GM18520 (cell line): ENCODE results near the gene CAMTA1.
"Not testable (repeated sequence)": the region's sequence is repeated elsewhere in the genome, so short reads cannot be mapped to it uniquely, and the experiment has no call there.

ENCODE experiments used
- ATAC-seq: cut with Tn5 transposase; IDR thresholded peaks from one replicate; pipeline ENCODE4 v1.9.1; 2021; ENCODE audit not compliant: unreplicated experiment

Gene CAMTA1, protein sequence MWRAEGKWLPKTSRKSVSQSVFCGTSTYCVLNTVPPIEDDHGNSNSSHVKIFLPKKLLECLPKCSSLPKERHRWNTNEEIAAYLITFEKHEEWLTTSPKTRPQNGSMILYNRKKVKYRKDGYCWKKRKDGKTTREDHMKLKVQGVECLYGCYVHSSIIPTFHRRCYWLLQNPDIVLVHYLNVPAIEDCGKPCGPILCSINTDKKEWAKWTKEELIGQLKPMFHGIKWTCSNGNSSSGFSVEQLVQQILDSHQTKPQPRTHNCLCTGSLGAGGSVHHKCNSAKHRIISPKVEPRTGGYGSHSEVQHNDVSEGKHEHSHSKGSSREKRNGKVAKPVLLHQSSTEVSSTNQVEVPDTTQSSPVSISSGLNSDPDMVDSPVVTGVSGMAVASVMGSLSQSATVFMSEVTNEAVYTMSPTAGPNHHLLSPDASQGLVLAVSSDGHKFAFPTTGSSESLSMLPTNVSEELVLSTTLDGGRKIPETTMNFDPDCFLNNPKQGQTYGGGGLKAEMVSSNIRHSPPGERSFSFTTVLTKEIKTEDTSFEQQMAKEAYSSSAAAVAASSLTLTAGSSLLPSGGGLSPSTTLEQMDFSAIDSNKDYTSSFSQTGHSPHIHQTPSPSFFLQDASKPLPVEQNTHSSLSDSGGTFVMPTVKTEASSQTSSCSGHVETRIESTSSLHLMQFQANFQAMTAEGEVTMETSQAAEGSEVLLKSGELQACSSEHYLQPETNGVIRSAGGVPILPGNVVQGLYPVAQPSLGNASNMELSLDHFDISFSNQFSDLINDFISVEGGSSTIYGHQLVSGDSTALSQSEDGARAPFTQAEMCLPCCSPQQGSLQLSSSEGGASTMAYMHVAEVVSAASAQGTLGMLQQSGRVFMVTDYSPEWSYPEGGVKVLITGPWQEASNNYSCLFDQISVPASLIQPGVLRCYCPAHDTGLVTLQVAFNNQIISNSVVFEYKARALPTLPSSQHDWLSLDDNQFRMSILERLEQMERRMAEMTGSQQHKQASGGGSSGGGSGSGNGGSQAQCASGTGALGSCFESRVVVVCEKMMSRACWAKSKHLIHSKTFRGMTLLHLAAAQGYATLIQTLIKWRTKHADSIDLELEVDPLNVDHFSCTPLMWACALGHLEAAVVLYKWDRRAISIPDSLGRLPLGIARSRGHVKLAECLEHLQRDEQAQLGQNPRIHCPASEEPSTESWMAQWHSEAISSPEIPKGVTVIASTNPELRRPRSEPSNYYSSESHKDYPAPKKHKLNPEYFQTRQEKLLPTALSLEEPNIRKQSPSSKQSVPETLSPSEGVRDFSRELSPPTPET (N-terminal part only)

DNA sequence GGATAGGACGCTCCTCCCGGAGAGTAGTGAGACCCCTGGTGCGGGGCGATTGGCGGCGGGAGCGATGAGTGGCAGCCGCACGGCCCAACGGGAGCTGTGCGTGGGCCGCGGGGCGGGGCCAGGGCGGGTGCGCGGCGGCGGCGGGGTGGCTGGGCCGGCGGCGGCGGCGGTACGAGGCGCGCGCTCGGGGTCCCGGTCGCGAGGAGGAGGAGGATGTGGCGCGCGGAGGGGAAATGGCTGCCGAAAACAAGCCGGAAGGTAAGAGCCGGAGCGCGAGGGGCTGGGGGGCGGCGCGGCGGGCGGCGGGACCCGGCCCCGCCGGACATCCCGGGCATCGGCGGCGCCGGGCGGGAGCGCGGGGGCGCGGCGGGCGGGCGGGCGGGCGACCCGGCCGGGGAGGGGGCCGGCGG, at the start of gene CAMTA1:
TSS of gene CAMTA1 (plus strand) at position 137 of the 410 bp plus-strand sequence. CDS start at position 214, 77 bp downstream.
- peak; percentile 65 for ATAC-seq

DNA sequence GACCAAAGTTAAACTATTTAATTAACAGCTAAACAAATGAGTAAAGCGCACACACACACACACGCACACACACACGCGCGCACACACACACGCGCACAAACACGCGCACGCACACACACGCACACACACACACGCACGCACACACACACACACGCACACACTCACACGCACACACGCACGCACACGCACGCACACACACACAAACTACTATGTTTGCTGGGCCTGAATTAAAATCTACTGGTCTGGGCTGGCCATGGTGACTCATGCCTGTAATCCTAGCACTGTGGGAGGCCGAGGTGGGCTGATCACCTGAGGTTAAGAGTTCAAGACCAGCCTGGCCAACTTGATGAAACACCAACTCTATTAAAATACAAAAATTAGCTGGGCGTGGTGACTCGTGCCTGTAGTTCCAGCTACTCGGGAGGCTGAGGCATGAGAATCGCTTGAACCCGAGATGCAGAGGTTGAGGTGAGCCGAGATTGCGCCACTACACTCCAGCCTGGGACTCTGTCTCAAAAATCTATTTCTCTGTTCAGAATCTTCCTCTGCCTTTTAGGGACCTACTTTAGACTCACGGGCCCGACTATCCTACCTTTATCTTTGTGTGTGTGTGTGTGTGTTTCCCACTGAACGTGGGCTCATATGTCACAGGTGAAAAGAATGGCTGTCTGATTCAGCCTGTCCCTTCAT, 46.1 kb upstream of the CAMTA1 start:
- ATAC-seq: no peak

DNA sequence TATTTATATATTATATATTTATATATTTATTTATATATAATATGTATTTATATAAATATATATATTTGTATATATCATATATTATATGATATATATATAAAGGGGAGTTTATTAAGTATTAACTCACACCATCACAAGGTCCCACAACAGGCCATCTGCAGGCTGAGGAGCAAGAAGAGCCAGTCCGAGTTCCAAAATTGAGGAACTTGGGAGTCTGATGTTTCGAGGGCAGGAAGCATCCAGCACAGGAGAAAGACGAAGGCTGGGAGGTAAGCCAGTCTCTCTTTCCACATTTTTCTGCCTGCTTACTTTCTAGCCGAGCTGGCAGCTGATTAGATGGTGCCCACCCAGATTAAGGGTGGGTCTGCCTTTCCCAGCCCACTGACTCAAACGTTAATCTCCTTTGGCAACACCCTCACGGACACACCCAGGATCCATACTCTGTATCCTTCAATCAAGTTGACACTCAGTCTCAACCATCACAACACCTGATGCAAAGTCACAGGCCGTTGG, 42.5 kb upstream of the CAMTA1 start:
- not testable (repeated sequence) for ATAC-seq

DNA sequence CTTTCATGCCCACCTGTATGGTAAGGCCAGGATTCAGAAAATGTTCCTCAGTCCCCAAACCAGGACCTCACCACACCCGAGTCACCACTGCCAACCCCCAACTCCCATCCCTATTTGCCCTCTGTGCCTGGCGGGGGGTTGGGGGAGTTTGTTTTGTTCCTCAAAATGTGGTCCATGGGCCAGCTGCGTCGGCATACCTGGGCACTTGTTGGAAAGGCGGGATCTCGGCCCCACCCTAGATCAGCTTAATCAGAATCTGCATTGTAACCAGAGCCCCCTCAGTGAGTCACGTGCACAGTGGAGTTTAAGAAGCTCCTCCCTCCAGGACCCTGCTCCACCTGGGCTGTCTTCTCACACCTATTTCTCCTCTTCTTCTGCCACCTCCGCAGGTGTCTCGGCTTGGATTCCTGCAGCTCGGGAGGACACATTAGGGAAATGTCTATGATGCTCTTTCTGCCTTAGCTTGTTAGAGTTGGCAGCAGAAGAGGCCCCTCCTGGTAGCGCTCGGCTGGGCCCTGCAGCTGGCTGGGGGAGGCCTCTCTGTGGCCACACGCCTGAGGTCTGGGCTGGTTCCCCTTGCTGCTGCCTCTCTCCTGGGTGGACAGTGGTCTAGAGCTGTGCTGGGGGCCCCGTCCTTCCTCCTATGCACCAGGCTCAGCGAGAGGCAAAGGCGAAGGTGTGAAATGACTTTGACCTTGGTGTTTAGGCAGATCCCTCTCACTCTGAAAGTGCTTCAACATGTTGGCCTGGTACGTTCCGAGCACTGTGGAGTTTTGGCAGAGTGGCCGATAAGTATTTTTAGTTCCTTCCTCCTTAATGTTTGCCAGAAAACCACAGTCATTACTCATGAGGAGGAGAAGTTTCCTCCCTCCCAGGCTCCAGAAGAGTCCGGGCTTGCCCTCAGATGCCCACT, 41.8 kb upstream of the CAMTA1 start:
- ATAC-seq: no peak

DNA sequence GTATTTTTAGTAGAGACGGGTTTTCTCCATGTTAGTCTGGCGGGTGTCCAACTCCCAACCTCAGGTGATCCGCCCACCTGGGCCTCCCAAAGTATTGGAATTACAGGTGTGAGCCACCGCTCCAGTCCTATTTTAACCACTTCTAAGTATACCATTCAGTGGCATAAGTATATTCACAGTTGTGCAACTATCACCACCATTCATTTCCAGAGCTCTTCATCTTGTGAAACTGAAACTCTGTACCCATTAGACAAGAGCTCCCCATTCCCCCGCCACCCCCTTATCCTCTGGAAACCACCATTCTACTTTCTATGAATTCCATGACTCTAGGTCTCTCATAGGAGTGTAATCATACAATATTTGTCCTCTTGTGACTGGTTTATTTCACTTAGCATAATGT, 40.2 kb upstream of the CAMTA1 start:
- ATAC-seq: no peak

DNA sequence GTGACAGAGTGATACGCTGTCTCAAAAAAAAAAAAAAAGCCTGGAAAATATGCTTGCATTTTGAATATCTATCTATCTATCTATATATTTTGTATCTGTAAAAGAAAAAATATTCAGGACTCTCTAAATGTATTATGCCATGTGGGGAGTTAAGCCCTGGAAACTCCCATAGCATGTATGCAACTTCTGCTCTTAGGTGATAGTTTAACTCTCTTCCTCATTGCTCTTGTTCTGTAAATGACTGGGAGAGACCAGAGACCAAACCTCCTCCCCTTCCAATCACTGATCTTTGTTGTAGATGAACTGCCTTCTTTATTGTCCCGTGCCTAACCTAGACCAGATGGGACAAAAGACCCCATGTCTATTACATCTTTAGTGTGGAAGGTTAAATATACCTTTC, 37.6 kb upstream of the CAMTA1 start:
- ATAC-seq: no peak

DNA sequence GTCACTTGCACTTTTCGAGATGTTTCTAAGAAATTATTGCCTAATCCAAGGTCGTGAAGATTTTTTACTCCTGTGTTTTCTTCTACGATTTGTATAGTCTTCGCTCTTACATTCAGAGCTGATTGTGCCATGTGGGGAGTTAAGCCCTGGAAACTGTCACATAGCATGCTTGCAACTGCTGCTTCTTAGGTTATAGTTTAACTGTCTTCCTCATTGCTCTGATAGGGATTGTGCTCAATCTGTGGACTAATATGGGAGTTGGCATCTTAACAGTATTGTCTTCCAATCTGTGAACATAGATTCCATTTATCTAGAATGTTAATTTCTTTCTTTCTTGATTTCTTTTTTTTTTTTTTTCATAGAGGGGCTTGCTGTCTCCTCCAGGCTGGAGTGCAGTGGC, 34.8 kb upstream of the CAMTA1 start:
- ATAC-seq: no peak

DNA sequence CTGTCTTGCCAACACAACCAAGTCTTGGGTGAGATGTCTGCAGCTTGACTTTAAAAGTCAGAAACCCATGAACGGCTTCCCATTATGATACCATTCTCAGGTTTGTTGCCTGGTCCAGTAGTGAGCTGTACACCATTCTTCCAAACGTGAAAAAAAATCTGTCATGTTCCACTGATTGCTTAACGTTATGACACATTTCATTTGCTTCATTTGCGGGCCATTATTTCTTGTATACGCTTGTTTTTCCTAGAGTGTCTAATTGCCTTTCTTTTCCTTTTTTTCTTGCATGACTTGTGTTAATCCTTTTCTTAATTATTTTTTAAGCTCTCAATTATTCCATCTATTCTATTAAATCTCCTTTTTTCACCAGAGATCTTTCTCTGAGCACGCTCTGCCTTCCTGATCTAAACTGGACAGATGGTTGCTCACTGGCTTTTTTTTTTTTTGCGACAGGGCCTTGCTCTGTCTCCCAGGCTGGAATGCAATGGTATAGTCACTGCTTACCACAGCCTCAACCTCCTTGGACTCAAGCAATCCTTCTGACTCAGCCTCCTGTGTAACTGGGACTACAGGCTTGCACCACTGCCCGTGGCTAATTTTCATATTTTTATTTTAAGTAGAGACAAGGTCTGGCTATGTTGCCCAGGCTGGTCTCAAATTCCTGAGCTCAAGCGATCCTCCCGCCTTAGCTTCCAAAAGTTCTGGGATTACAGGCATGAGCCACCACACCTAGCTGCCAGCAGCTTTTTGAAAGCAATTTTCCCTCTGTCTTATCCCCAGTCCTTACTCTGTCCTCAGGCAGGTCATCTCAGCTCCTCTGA, 31.7 kb upstream of the CAMTA1 start:
- no peak for ATAC-seq

DNA sequence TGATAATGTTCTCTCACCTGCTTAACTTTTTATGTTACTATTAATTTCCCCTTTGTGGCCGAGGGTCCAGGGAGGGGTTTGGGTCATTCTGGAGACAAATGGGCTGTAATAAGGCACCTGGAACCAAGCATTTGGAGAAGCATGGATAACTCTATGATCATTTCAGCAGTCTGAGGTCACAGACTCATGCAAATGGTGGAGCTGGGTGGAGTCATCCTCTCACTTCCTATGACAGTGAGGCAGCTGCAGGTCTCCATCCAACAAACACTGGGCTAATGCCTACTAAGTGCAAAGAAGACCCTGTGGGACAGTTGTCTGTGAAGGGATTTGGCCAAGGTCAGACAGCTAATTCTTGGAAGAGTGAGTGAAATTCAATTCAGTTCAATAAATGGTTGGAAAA, 28.8 kb upstream of the CAMTA1 start:
- ATAC-seq: no peak

DNA sequence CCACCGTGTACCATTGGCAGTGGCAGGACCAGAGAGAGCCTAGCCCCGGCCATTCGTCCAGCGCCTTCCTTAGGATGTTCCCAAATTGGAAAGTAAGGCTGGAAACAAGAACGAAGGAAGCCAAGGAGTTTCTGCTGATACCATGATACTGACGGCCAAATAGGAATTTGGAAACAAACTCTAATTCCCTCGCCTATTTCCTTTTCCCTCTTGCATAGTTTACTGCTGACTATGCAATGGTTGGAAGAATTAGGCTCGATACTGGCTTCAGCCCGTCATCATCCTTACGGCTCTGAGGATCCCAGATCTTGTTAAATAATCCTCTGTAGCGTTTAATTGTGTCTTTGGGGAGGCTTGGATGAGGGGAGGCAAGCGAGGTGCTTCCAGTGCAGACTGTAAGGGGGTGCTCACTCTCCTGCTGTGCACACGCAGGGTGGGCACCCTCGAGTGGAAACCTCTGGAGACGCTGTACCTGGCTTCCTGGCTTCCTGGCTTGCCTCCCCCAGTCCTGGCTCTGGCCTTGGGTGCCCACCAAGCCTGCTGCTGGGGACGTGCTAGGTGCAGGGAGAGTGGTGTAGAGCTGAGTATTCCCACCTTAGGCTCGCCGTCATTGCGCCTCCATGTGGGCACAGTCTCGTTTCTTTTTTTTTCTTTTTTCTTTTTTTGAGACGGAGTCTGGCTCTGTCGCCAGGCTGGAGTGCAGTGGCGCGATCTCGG, 27.4 kb upstream of the CAMTA1 start:
- no peak for ATAC-seq

DNA sequence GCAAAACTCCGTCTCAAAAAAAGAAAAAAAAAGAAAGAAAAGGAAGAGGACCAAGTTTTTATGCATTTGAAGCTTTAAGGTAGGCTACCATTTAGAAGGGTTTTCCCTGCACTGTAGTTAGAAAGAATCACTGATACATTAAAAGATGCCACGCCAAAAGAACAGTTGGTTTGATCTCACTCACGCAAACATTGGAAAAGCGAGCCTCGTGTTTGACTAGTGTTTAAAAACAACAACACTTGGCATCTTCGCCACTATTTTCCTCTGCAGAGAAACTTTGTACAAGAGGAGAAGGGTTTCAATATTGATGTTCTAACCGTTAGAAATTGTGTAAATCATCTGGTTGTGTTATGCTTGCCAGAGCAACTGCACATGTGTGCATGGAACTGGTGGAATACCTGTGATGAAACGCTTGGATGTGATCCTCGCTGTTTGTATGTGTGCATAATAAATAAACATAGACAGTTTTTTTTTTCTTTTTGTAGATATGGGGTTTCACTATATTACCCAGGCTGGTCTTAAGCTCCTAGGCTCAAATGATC, 24.0 kb upstream of the CAMTA1 start:
- no peak for ATAC-seq

DNA sequence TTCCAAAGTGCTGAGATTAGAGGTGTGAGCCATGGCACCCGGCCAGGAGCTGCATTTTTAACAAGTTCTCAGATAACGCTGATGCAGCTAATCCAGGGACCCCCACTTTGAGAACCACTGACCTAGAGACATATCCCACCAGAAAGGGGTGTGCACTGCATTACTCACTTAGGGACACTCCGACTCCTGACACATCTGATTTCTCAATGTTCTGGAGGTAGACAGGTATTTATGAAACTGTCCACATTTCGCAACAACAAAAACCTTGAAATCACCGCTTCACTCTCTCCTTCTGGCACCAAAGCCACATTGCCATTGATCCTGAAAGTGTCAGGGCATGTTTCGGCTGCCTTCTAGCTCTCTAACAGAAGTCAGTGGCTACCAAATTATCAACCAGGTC, 23.2 kb upstream of the CAMTA1 start:
- no peak for ATAC-seq

DNA sequence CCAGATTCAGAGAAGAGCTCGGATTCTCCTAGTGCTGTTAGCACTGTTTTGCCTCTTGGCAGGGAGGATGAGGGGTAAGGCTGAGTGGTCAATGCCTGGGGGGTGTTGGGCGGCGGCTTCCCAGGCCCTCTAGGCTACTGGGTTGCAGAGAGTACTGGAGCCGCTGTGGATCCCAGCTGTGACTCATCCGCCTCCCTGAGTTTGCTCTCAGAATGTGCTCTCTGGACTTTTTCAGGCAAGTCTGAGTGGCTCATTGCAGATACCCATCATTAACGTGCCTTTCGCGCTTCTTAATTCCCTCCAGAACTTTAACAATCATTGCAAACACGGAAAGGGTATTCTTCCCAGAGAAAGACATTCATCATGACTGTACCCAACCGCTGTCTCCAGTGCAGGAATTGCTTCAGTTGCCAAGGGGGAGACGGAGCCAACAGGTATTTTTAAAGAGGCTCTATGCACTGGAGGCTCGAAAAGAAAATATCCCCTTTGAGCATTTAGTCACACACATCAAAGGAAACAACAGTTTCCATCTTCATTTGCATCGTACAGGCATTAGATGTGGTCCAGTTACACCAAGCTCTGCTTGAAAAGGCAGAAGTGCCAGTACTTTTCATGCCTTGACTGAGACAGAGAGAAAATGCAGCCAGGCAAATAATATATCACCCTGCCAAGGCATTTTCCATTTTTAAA, 14.4 kb upstream of the CAMTA1 start:
- no peak for ATAC-seq

DNA sequence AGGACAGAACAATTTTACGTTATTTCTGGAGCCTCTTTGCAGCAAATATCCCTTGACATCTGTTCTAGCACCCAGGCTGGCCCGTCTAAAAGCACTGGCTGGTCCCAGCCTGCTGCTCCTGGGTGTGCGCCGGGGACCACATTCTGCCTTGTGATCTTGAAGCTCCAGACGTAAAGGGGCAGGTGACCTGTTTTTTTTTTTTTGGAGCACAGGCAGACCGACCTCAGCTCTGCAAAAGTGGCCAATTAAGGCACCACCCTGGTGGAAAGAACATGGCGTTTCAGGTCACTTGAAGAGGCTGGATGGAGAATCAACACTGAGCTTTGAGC, 13.8 kb upstream of the CAMTA1 start:
- no peak for ATAC-seq

DNA sequence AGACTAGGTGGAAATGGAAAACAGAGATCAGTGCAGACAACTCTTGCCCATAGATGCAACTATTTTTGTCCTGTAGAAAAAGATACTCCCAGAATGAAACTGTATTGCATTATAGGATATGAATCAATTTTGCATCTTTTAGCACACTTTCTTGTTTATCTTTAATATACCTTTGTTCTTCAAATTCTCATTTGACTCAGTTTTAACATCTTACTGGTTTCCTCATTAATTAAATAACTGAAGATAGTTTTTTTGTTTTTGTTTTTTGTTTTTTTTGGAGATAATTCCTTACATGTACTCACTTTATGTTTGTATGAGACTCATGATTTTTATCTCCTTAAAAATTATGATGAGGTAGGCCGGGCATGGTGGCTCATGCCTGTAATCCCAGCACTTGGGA, 10.9 kb upstream of the CAMTA1 start:
- no peak for ATAC-seq

DNA sequence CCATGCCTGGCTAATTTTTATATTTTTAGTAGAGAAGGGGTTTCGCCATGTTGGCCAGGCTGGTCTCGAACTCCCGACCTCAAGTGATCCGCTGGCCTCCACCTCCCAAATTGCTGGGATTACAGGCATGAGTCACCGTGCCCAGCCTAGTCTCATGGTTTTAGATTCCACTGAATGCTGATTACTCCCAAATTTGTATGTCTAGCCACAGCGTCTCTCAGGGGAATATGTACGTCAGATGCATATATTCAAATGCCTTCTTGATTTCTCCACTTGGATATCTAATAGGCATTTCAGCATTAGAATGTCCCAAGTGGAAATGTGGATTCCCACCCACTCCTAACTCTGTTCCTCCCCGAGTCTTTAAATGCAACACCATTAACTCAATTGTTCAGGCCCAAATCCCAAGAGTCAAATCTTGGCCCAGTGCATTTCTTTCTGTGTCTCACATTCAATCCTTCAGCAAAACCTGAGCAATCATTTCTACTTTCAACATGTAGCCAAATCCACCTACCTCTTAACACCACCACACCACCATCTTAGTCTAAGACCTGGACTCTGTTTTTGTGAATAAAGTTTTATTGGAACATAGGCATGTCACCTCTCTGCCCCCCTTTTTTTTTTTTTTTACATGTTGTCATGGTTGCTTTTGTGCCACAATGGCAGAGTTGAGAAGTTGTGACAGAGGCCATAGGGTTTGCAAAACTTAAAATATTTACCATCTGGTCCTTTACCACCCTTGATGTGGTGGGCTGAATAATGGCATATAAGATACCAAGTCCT, 9.8 kb upstream of the CAMTA1 start:
- no peak for ATAC-seq
